ENCODE data around the gene ACKR2. TPM values are rescaled to one million over a fixed set of nuclear protein-coding genes. Genes with fewer than 3 reads are reported as not detected.

ACKR2 gene
- total RNA-seq, 1 experiment from 2014 or later: 0.02 TPM

- DNase-seq (ENCODE audit: low read depth): no peak
Measured at GRCh38 chr3:42855547-42856380, 46.5 kb downstream of the ACKR2 start.

GRCh38 chr3:42856544-42856943 is 47.3 kb downstream of the ACKR2 start:
- no peak for DNase-seq (ENCODE audit: low read depth)

- DNase-seq (ENCODE audit: low read depth): no peak
Measured at GRCh38 chr3:42864321-42864950, 55.2 kb downstream of the ACKR2 start.

- DNase-seq (ENCODE audit: low read depth): no peak
Measured at GRCh38 chr3:42865256-42865655, 56.0 kb downstream of the ACKR2 start.

DNA sequence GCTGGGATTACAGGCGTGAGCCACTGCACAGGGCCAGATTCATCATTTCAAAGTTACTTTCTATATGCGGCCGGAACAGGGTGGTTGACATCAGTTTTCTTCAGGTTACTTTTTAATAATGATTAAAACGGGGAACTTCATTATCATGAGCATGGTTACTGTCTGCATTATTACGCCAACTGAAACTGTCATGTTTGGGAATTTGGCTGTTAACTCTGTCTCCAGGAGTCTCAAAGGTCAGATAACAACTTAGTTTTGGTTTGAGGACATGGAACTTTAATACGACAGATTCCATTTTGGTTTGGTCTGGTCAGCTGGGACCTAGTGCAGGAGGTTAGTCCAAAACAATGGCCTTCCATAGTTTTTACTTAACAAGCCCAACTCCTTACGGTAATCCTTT is 57.9 kb downstream of the ACKR2 start:
- no peak for DNase-seq (ENCODE audit: low read depth)

GRCh38 chr3:42868841-42869240 is 59.6 kb downstream of the ACKR2 start:
- DNase-seq (ENCODE audit: low read depth): no peak

GRCh38 chr3:42871592-42872196 is 62.4 kb downstream of the ACKR2 start:
- no peak for DNase-seq (ENCODE audit: low read depth)

DNA sequence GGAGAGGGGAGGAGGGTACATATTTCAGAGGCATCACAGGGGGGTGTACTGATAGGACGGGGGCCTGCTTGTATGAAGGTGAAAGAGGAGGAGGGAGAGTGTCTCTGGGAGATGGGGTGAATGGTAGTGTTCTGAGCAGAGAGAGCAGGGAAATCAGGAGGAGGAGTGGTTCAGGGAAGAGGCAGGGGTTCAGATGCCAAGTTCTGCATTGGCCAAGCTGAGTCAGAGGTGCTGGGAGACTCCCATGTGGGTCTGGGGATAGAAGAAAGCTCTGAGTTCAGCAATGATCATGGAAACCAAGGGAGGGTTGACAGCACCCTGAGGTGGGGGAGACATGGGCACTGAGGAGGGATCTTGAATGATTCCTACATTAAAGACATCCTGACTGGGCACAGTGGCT is 63.5 kb downstream of the ACKR2 start:
- no peak for DNase-seq (ENCODE audit: low read depth)

GRCh38 chr3:42873221-42873982 is 64.2 kb downstream of the ACKR2 start:
- DNase-seq (ENCODE audit: low read depth): no peak

DNA sequence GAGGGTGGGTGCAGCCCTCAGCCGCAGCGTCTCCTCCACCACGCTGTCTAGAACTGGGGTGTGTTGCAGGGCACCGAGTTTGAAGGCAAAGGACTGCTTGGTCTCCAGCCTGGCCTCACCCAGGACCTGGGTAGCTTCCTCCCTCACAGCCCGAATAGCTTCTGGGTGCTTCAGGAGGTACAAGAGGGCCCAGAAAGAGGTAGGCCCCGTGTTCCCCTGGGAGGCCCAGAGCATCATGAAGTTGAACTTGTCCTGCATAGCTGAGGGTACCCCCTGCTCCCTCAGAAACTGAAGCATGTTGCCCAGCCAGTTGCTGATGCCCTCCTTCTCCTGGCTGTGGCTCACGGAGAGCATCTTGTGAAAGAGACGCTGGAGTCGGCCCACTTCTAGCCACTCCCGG is 65.5 kb downstream of the ACKR2 start:
- DNase-seq (ENCODE audit: low read depth): no peak

DNA sequence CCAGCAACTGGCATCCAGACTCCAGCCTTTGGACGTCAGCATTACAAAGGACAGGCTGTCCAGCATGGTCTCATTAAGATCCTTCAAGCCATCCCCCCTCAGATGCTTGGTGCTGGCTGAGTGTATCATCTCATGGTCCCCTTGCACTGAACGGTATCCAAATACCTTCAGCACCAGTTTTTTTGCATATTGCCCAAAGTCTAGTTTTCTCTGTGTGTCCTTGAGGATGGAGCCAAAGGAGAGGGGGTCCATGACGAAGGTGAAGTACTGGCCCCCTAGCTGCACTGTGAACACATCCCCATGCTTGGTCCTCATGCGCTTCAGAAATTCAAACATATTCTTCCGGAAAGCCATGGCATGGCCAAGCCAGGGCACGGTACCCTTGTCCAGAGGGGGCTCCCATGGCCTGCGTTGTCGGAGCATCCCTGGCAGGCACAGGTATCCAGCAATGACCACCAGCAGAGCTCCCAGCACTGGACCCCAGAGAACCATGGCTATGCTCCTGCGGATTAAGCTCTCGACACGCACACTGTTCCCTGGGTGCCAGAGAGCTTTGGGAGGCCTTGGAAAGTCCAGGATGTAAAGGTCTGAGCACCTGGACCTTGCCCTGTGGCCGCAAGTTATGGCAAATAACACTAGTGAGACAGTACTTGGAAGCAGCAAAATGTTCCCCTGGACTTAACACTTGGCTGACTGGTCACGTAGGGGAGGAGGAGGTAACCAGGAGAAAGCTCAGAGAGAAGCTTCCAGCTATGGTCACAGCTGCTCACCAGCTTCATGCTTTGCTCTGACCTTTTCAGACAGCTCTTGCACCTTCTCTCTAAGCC is 66.3 kb downstream of the ACKR2 start, which contains the start of gene CYP8B1:
CYP8B1 (minus strand) TSS at position 555 of the 827 bp plus-strand sequence; CDS start at position 492, 63 bp downstream.
- no peak for DNase-seq (ENCODE audit: low read depth)

DNA sequence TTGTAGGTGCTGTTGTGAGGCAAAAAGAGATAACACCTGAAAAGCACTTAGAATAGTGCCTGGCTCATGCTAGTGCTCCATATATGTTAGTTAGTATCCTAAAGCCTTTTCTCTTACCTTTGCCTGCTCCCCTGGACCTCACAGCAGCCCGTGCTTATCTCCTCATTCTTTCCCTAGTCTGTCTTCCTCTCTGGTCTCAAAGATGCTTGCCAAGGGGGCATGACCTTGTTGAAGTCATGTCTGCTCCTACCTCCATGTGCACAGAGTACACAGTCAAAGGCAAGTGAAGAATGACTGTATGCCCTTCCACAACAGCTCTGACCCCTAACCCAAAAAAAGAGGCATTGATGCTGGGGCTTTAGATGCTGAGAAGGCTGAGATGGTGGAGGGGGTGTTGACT is 67.2 kb downstream of the ACKR2 start:
- no peak for DNase-seq (ENCODE audit: low read depth)

- DNase-seq (ENCODE audit: low read depth): no peak
Measured at GRCh38 chr3:42876940-42877720, 67.9 kb downstream of the ACKR2 start.

DNA sequence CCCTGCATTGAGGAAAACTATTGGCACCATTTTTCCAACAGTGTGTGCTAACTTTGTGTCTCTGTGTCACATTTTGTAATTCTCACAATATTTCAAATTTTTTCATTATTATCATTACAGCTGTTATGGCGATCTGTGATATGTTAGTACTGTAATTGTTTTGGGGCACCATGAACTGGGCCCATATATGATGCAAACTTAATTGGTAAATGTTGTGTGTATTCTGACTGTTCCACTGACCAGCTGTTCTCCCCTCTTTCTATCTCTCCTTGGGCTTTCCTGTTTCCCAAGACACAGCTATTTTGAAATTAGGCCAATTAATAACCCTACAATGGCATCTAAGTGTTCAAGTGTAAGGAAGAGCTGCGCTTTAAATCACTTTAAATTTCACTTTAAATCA is 68.6 kb downstream of the ACKR2 start:
- no peak for DNase-seq (ENCODE audit: low read depth)

DNA sequence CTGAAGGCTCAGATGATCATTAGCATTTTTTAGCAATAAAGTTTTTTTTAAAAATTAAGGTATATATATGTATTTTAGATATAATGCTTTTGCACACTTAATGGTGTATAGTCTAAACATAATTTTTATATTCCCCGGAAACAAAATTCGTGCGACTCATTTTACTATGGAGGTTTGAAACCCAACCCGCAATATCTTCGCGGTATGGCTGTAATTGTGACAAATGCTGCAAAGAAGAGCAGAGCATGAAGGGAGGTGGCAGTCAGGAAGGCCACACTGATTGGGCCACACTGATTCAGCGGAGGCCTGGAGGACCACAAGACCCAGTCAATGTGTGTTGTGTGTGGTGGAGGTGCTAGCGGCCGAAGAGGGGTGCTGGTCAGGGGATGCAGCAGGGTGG is 70.9 kb downstream of the ACKR2 start:
- DNase-seq (ENCODE audit: low read depth): no peak

DNA sequence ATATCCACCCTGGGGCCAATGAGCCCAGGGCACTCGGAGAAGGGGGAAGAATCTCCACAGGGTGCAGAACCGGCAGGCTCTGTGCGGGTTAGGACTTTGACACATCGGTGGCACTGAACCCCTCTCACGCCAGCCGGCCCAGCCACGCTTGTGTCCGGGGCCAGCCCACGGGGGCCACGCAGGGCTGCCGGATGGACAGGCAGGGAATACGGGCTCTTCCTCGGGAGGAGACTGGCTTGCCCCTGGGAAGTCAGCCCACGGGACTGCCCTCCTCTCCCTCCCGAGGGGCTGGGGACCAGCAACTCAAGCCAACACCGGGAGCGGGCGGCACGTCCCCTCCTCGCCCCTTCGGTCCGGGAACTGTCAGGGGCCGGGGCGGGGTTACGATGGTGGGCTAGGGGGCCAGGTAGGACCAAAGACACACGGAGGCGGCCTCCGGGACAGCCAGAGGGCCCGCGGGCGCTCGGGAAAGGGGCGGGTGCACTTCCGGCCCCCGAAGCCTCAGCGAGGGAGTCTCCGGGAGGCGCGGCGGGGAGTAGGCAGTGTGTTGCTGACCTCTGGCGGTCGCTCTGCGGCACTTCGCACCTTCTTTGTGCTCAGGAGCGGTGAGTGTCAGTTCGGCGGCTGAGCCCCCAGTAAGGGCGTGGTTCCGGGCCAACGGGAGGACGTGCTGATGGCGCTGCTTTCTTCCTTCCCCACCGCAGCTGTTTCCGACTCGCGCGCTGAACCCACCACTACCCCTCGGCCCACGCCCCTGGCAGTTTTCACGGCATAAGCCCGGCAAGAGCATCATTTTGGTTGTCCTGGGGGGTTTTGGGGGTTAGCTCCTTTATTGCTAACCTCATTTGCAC is 71.6 kb downstream of the ACKR2 start:
- peak; percentile 68 for DNase-seq (ENCODE audit: low read depth)

- peak; percentile 20 for DNase-seq (ENCODE audit: low read depth)
Measured at GRCh38 chr3:42883251-42883930, 74.1 kb downstream of the ACKR2 start.

GRCh38 chr3:42884324-42884723 is 75.1 kb downstream of the ACKR2 start:
- no peak for DNase-seq (ENCODE audit: low read depth)

DNA sequence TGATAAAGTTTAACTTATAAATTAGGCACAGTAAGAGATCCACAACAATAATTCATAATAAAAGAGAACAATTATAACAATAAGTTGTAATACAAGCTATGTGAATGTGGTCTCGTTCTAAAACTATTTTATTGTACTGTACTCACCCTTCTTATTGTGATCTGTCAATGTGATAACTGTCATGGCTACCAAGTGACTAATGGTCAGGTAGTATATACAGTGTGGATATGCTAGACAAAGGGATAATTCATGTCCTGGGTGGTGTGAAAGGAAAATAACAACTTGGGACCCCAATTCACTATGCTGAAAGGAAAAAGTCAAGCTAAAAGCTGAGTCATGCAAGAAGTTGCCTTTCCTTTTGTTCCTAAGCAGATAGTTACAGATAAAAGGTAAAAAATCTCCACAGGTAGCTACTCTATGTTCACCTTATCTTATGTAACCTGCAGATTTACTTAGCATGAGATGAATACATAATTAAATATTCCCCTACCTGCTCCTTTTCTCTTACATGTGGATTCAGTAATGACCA is 77.1 kb downstream of the ACKR2 start:
- DNase-seq (ENCODE audit: low read depth): no peak

All from M059J (cell line).